A673 (cell line): ENCODE measurements around the gene SLC9C2. TPM values are rescaled to one million over a fixed set of nuclear protein-coding genes. Genes with fewer than 3 reads are reported as not detected.

ENCODE experiments used
- BruUV-seq: library from RNA; stranded (reverse); fragments of 400-500 nt; replicated peaks from 2 replicates; lab custom pipeline; 2021; lab: Mats Ljungman, UMichigan
- CTCF ChIA-PET: fragments of 300-600 bp; sonication (Branson Sonifier 250); formaldehyde crosslinking; loops from one replicate; lab custom pipeline; 2022; ENCODE audit warnings: antibody characterized with exemption; lab: Charles Lee
- POLR2A ChIA-PET: fragments of 300-600 bp; sonication (Branson Sonifier 250); formaldehyde crosslinking; loops from one replicate; lab custom pipeline; 2022; ENCODE audit warnings: antibody characterized with exemption; ENCODE audit not compliant: low non-redundant PET; lab: Charles Lee
- DNase-seq: peaks from one replicate; pipeline ENCODE4 v3.0.0-alpha.2; 2015; ENCODE audit warnings: low spot score
- H3K27ac ChIP-seq: fragments of 200-600 bp; sonication (generic); 2 replicates; pipeline ENCODE4 v1.5.1; 2016; ENCODE audit warnings: mixed run types, low read depth, mild to moderate bottlenecking, mixed read lengths, antibody characterized with exemption, low read length; ENCODE audit not compliant: poor library complexity, severe bottlenecking
- H3K27me3 ChIP-seq: fragments of 200-600 bp; sonication (generic); replicated peaks from 2 replicates; pipeline ENCODE4 v1.6.1; 2017; ENCODE audit warnings: mixed run types, low read depth, mild to moderate bottlenecking, mixed read lengths, antibody characterized with exemption, low read length; ENCODE audit not compliant: insufficient read depth, poor library complexity
- H3K36me3 ChIP-seq: fragments of 200-600 bp; sonication (generic); 2 replicates; pipeline ENCODE4 v1.6.1; 2016; ENCODE audit warnings: mixed run types, mild to moderate bottlenecking, mixed read lengths, antibody characterized with exemption, low read length; ENCODE audit not compliant: insufficient read depth, poor library complexity, severe bottlenecking
- H3K4me1 ChIP-seq: fragments of 200-600 bp; sonication (generic); 2 replicates; pipeline ENCODE4 v1.6.1; 2017; ENCODE audit warnings: mixed run types, mild to moderate bottlenecking, mixed read lengths, antibody characterized with exemption, low read length; ENCODE audit not compliant: insufficient read depth, poor library complexity, severe bottlenecking
- H3K4me3 ChIP-seq: fragments of 200-600 bp; sonication (generic); 2 replicates; pipeline ENCODE4 v1.5.1; 2016; ENCODE audit warnings: low read depth, mixed run types, mild to moderate bottlenecking, mixed read lengths, low read length; ENCODE audit not compliant: poor library complexity, severe bottlenecking
- H3K9me3 ChIP-seq: fragments of 200-600 bp; sonication (generic); 2 replicates; pipeline ENCODE4 v1.6.1; 2016; ENCODE audit warnings: mixed run types, low read depth, mild to moderate bottlenecking, mixed read lengths, antibody characterized with exemption, low read length; ENCODE audit not compliant: poor library complexity, severe bottlenecking
- EZH2 ChIP-seq: fragments of 200-600 bp; sonication (generic); IDR thresholded peaks from 2 replicates; pipeline ENCODE4 v1.6.1; 2017; ENCODE audit warnings: borderline replicate concordance, low read depth, mild to moderate bottlenecking, mixed read lengths, antibody characterized with exemption, low read length; ENCODE audit not compliant: poor library complexity, severe bottlenecking
- intact Hi-C: fragments of 100-400 bp; cut with micrococcal nuclease; formaldehyde crosslinking; loops from one replicate; pipeline ENCODE4 v1.10.0; 2022; ENCODE audit not compliant: unreplicated experiment
- total RNA-seq: library from RNA; stranded (reverse); gene quantifications from 2 replicates; pipeline ENCODE4 v1.2.3, GENCODE V29; 2021
- TF ChIP-seq, protein P1 (sequence below): fragments of 300-800, 200-600 bp; sonication (generic); conservative IDR thresholded peaks from 2 replicates; pipeline ENCODE4 v1.5.1; 2017; ENCODE audit warnings: low read depth, mild to moderate bottlenecking, antibody characterized with exemption, low read length, moderate library complexity, mixed read lengths

The SLC9C2 gene
- total RNA-seq, 1 experiment from 2014 or later = not detected

- ChIA-PET POLR2A (no interaction called here), CTCF (no interaction called here)
- no TSS peak for BruUV-seq
- intact Hi-C loops = no loop called here
- Histone ChIP-seq H3K4me3 (no peak overlapping the region), H3K27me3 (no peaks in the 10 kb centered on the region), H3K4me1 (peaks cover 18% of the 10 kb centered on the region), H3K36me3 (no peaks in the 10 kb centered on the region), H3K27ac (no peak overlapping the region), H3K9me3 (no peaks in the 10 kb centered on the region)
- no peak for TF ChIP-seq EZH2
- TF ChIP-seq, protein P1, sequence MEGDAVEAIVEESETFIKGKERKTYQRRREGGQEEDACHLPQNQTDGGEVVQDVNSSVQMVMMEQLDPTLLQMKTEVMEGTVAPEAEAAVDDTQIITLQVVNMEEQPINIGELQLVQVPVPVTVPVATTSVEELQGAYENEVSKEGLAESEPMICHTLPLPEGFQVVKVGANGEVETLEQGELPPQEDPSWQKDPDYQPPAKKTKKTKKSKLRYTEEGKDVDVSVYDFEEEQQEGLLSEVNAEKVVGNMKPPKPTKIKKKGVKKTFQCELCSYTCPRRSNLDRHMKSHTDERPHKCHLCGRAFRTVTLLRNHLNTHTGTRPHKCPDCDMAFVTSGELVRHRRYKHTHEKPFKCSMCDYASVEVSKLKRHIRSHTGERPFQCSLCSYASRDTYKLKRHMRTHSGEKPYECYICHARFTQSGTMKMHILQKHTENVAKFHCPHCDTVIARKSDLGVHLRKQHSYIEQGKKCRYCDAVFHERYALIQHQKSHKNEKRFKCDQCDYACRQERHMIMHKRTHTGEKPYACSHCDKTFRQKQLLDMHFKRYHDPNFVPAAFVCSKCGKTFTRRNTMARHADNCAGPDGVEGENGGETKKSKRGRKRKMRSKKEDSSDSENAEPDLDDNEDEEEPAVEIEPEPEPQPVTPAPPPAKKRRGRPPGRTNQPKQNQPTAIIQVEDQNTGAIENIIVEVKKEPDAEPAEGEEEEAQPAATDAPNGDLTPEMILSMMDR = no peak
- DNase-seq = no peak
Measured at GRCh38 chr1:173506437-173506836, 96.4 kb downstream of the SLC9C2 start.

DNA sequence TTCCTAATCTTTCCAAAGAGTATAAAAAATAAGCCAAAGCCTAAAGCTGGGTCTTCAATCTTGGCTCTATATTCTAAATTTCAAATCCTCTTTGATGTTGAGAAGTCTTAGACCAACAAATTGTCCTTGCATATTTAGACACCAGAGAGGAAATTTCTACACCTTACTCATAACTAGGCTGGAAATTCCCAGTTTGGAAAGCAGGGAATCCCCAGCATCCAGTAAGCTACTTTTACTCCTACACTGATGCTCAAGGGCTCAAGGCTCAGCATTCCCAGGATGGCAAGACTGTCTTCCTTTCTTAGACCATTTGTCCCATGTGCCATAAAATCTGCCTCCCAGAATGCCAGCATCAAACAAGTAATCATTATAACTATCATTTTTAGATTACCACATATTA lies 97.5 kb downstream of the SLC9C2 start:
- BruUV-seq = no TSS peak
- H3K4me1 ChIP-seq = peaks cover 18% of the 10 kb centered on the region
- DNase-seq = no peak

DNA sequence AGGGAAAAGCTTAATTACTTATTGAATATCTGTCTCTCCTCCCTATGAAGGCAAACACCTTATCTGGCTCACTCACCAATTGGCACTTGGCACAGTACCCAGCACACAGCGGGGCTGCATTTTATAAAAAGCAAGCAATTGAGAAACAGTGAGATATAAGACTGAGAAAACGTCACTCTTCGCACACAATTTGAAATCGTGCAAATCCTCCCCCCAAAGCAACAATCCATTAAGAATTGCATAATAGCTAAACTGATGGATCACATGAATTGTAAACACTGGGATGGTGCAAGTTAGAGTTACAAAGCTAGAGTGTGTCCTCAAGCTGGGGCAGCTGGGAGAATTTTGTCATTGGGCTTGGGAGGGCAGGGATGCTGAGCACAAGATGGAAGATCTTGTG lies 98.6 kb downstream of the SLC9C2 start:
- CTCF ChIA-PET = no interaction called here
- DNase-seq = peak; percentile 50
- no TSS peak for BruUV-seq
- POLR2A ChIA-PET = interaction anchor here (0.6 kb wide), 1 partner anchor 16 kb away, joined by 5 read pairs; no protein-coding TSS in a partner anchor
- H3K36me3 ChIP-seq = no peaks in the 10 kb centered on the region
- H3K27ac ChIP-seq = no peak overlapping the region
- no peaks in the 10 kb centered on the region for H3K27me3 ChIP-seq
- no peak overlapping the region for H3K4me3 ChIP-seq
- intact Hi-C loops = no loop called here
- H3K9me3 ChIP-seq = no peaks in the 10 kb centered on the region
- no peak for TF ChIP-seq EZH2
- TF ChIP-seq, protein P1 = no peak
- H3K4me1 ChIP-seq = peaks cover 18% of the 10 kb centered on the region

More for the DNA sequence above, 97.5 kb downstream of the SLC9C2 start:
- intact Hi-C loops = no loop called here
- POLR2A ChIA-PET = no interaction called here
- H3K27ac ChIP-seq = no peak overlapping the region
- no peaks in the 10 kb centered on the region for H3K27me3 ChIP-seq
- TF ChIP-seq, protein P1 = no peak
- TF ChIP-seq EZH2 = no peak
- H3K4me3 ChIP-seq = no peak overlapping the region
- no peaks in the 10 kb centered on the region for H3K36me3 ChIP-seq
- CTCF ChIA-PET = no interaction called here
- no peaks in the 10 kb centered on the region for H3K9me3 ChIP-seq
